Progenitor cell of endocrine pancreas (in vitro differentiated cells): ENCODE data around the gene TIAM2. TPM values are rescaled to one million over a fixed set of nuclear protein-coding genes. Genes with fewer than 3 reads are reported as not detected.
"Not testable (repeated sequence)": the region's sequence is repeated elsewhere in the genome, so short reads cannot be mapped to it uniquely, and the experiment has no call there.

Experiments
- DNase-seq: peaks from one replicate; pipeline ENCODE4 v3.0.0; 2021; ENCODE audit warnings: low spot score; ENCODE audit not compliant: unreplicated experiment
- H3K27ac Mint-ChIP-seq: 2 replicates; pipeline ENCODE4 v1.8.0; 2021; ENCODE audit warnings: mild to moderate bottlenecking, moderate library complexity, mixed read lengths
- H3K27me3 Mint-ChIP-seq: 2 replicates; pipeline ENCODE4 v1.8.0; 2021; ENCODE audit warnings: mixed read lengths
- H3K36me3 Mint-ChIP-seq: 2 replicates; pipeline ENCODE4 v1.8.0; 2022; ENCODE audit warnings: mixed read lengths; ENCODE audit not compliant: insufficient read depth
- H3K4me1 Mint-ChIP-seq: 2 replicates; pipeline ENCODE4 v1.8.0; 2021; ENCODE audit warnings: low read depth, mixed read lengths
- H3K4me3 Mint-ChIP-seq: 2 replicates; pipeline ENCODE4 v1.8.0; 2021; ENCODE audit warnings: low read depth, mild to moderate bottlenecking, moderate library complexity, mixed read lengths
- H3K9me3 Mint-ChIP-seq: 2 replicates; pipeline ENCODE4 v1.8.0; 2021; ENCODE audit warnings: low read depth, mixed read lengths
- total RNA-seq: library from RNA; stranded (reverse); gene quantifications from 2 replicates; pipeline ENCODE4 v1.2.1, GENCODE V29; 2021
- TF ChIP-seq, protein P1 (sequence below): fragments of 200-600 bp; sonication (generic); IDR thresholded peaks from one replicate; pipeline ENCODE4 v1.5.0; 2021; ENCODE audit warnings: antibody characterized with exemption, mild to moderate bottlenecking; ENCODE audit not compliant: unreplicated experiment

The TIAM2 gene
- total RNA-seq, 1 donor from 2014 or later: 14.3 TPM

DNA sequence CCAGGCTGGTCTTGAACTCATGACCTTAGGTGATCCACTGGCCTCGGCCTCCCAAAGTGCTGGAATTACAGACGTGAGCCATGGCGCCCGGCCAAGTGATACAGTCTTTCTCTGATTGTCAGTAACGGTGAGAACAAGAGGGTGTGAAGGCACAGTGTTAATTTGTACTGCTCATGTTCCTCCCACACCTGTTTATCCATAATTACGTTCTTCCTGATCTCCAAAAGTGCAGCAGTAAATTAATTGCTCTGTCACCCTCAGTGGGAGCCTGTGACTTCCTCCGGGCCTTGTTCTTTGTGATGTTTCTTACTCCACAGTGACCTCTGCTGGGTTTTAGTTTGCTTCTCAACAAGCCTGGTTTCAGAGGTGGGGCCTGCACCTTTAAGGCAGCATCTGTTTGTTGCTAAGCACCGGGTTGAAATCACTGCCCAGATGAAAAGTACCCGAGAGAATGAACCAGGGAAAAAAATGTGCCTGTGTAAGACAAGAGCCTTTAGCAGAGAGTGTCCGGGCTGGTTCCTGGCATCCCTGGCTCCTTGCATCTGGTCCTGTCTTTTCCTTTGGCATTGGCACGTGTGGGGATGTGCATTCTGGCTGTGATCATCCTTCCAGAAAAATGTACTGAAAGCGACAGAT lies 179.6 kb downstream of the TIAM2 start:
- Mint-ChIP-seq H3K9me3 (no peaks in the 10 kb centered on the region), H3K36me3 (no peaks in the 10 kb centered on the region), H3K4me1 (no peaks in the 10 kb centered on the region), H3K27me3 (no peaks in the 10 kb centered on the region), H3K27ac (no peak overlapping the region), H3K4me3 (no peak overlapping the region)
- TF ChIP-seq, protein P1, sequence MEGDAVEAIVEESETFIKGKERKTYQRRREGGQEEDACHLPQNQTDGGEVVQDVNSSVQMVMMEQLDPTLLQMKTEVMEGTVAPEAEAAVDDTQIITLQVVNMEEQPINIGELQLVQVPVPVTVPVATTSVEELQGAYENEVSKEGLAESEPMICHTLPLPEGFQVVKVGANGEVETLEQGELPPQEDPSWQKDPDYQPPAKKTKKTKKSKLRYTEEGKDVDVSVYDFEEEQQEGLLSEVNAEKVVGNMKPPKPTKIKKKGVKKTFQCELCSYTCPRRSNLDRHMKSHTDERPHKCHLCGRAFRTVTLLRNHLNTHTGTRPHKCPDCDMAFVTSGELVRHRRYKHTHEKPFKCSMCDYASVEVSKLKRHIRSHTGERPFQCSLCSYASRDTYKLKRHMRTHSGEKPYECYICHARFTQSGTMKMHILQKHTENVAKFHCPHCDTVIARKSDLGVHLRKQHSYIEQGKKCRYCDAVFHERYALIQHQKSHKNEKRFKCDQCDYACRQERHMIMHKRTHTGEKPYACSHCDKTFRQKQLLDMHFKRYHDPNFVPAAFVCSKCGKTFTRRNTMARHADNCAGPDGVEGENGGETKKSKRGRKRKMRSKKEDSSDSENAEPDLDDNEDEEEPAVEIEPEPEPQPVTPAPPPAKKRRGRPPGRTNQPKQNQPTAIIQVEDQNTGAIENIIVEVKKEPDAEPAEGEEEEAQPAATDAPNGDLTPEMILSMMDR: peak; percentile 69
- DNase-seq: peak; percentile 36

DNA sequence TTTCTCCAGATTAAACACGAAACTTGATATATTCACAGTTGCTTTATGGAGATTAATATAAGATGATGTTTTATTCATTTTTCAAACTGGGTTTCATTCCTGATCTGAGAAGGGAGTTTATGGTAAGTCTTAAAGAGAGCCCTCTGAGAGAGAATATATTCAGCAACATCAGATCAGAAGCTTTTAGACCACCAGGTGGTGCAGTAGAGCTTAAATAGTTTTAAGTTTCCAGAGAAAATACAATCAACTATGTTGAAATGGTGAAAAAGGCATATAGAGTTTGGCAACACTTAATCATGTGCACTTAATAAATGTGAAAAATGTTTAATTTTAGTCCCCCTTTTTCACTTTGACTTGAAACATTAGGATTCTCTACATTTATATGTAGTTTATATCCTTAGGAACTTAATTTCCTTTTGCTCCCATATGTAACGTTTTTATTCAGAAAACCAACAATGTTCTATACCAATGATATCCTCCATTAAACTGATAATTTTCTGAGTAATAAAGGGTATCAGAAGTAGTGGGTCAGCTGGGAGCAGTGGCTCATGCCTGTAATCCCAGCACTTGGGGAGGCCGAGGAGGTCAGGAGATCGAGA lies 182.3 kb downstream of the TIAM2 start:
- H3K4me1 Mint-ChIP-seq: peaks cover 3% of the 10 kb centered on the region
- H3K4me3 Mint-ChIP-seq: no peak overlapping the region
- TF ChIP-seq, protein P1: peak; percentile 79
- no peak for DNase-seq
- H3K27ac Mint-ChIP-seq: no peak overlapping the region
- H3K9me3 Mint-ChIP-seq: no peaks in the 10 kb centered on the region
- H3K27me3 Mint-ChIP-seq: no peaks in the 10 kb centered on the region
- no peaks in the 10 kb centered on the region for H3K36me3 Mint-ChIP-seq

- TF ChIP-seq, protein P1: no peak
- H3K27ac Mint-ChIP-seq: no peak overlapping the region
- H3K36me3 Mint-ChIP-seq: no peaks in the 10 kb centered on the region
- no peaks in the 10 kb centered on the region for H3K27me3 Mint-ChIP-seq
- H3K4me1 Mint-ChIP-seq: peaks cover 7% of the 10 kb centered on the region
- no peak for DNase-seq
- H3K4me3 Mint-ChIP-seq: no peak overlapping the region
- H3K9me3 Mint-ChIP-seq: no peaks in the 10 kb centered on the region
Observed at GRCh38 chr6:155181498-155181897, 186.4 kb downstream of the TIAM2 start.

GRCh38 chr6:155182103-155182502 lies 187.0 kb downstream of the TIAM2 start:
- no peak overlapping the region for H3K4me3 Mint-ChIP-seq
- H3K27me3 Mint-ChIP-seq: no peaks in the 10 kb centered on the region
- H3K27ac Mint-ChIP-seq: no peak overlapping the region
- TF ChIP-seq, protein P1: no peak
- peaks cover 7% of the 10 kb centered on the region for H3K4me1 Mint-ChIP-seq
- no peaks in the 10 kb centered on the region for H3K36me3 Mint-ChIP-seq
- no peaks in the 10 kb centered on the region for H3K9me3 Mint-ChIP-seq
- no peak for DNase-seq

DNA sequence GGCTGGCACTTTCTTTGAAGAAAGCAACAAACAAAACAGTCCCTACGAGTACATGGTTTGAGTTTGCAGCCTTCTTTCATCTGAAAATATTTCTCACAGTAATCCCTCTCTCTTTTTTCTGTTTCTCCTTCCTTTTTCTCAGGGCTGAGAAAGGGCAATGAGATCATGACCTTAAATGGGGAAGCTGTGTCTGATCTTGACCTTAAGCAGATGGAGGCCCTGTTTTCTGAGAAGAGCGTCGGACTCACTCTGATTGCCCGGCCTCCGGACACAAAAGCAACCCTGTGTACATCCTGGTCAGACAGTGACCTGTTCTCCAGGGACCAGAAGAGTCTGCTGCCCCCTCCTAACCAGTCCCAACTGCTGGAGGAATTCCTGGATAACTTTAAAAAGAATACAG lies 188.0 kb downstream of the TIAM2 start:
- TF ChIP-seq, protein P1: no peak

DNA sequence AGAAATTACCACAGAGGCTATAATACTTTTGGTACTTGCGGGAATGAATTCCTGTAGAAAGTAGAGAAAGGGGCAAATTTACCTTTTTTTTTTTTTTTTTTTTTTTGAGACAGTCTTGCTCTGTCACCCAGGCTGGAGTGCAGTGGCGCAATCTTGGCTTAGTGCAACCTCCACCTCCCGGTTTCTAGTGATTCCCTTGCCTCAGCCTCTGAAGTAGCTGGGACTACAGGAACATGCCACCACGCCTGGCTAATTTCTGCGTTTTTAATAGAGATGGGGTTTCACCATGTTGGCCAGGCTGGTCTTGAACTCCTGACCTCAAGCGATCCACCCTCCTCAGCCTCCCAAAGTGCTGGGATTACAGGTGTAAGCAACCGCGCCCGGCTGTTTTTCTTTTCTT lies 189.9 kb downstream of the TIAM2 start:
- not testable (repeated sequence) for DNase-seq, H3K27me3 Mint-ChIP-seq, H3K36me3 Mint-ChIP-seq, H3K4me1 Mint-ChIP-seq, H3K4me3 Mint-ChIP-seq, H3K27ac Mint-ChIP-seq, H3K9me3 Mint-ChIP-seq

More for the DNA sequence above, 188.0 kb downstream of the TIAM2 start:
- Mint-ChIP-seq H3K4me1 (peaks cover 7% of the 10 kb centered on the region), H3K4me3 (no peak overlapping the region), H3K36me3 (no peaks in the 10 kb centered on the region), H3K9me3 (no peaks in the 10 kb centered on the region), H3K27ac (no peak overlapping the region), H3K27me3 (no peaks in the 10 kb centered on the region)
- DNase-seq: no peak
